ENCODE data around the gene PDZD2.

GRCh38 chr5:31707329-31707728 is 68.4 kb downstream of the PDZD2 start:
- TF ChIP-seq CTCF (IDR thresholded peaks at IDR 0.05; ENCODE audit: low read length) = no peak
- TF ChIP-seq EZH2 (optimal IDR thresholded peaks at IDR 0.05; ENCODE audit: low read depth, low read length) = no peak
- no peak for TF ChIP-seq EZH2phosphoT487 (IDR thresholded peaks at IDR 0.05; ENCODE audit: low read length)

Measured in MM.1S (cell line).